Activated CD4-positive, alpha-beta T cell treated with anti-CD3 and anti-CD28 coated beads, Interleukin-2, Interleukin-6, amounts not matched to agents 100 ng/mL and 50 ng/mL, durations not matched to agents 16 hours and 8 hours (primary cell): Measurements from ENCODE around the gene TGFB2.

ENCODE experiments used
- DNase-seq: peaks from one replicate; pipeline ENCODE4 v3.0.0-alpha.2; 2020

Gene TGFB2

GRCh38 chr1:218363141-218363540, 18.0 kb downstream of the TGFB2 start:
- DNase-seq: no peak

- DNase-seq: no peak
Observed at GRCh38 chr1:218364028-218364710, 19.0 kb downstream of the TGFB2 start.

- no peak for DNase-seq
Observed at GRCh38 chr1:218365226-218365999, 20.3 kb downstream of the TGFB2 start.

- no peak for DNase-seq
Observed at GRCh38 chr1:218366322-218367052, 21.4 kb downstream of the TGFB2 start.

- no peak for DNase-seq
Observed at GRCh38 chr1:218367118-218367517, 22.0 kb downstream of the TGFB2 start.

- no peak for DNase-seq
Observed at GRCh38 chr1:218368686-218369085, 23.6 kb downstream of the TGFB2 start.

- no peak for DNase-seq
Observed at GRCh38 chr1:218369688-218370511, 24.8 kb downstream of the TGFB2 start.

GRCh38 chr1:218371927-218372672, 27.0 kb downstream of the TGFB2 start:
- DNase-seq: no peak

GRCh38 chr1:218374401-218375353, 29.5 kb downstream of the TGFB2 start:
- no peak for DNase-seq

- no peak for DNase-seq
Observed at GRCh38 chr1:218376722-218377121, 31.6 kb downstream of the TGFB2 start.

GRCh38 chr1:218377143-218377660, 32.1 kb downstream of the TGFB2 start:
- peak; percentile 84 for DNase-seq

- no peak for DNase-seq
Observed at GRCh38 chr1:218380125-218380977, 35.2 kb downstream of the TGFB2 start.

- no peak for DNase-seq
Observed at GRCh38 chr1:218382261-218382660, 37.1 kb downstream of the TGFB2 start.

GRCh38 chr1:218383051-218383450, 37.9 kb downstream of the TGFB2 start:
- no peak for DNase-seq

- DNase-seq: no peak
Observed at GRCh38 chr1:218383681-218384080, 38.5 kb downstream of the TGFB2 start.

- no peak for DNase-seq
Observed at GRCh38 chr1:218384581-218384993, 39.5 kb downstream of the TGFB2 start.

- no peak for DNase-seq
Observed at GRCh38 chr1:218388591-218388990, 43.5 kb downstream of the TGFB2 start.

- no peak for DNase-seq
Observed at GRCh38 chr1:218390618-218391017, 45.5 kb downstream of the TGFB2 start.

- no peak for DNase-seq
Observed at GRCh38 chr1:218392780-218393179, 47.6 kb downstream of the TGFB2 start.

- DNase-seq: no peak
Observed at GRCh38 chr1:218394416-218394815, 49.3 kb downstream of the TGFB2 start.
